Neural cell (in vitro differentiated cells): ENCODE results near the gene NPAS3. TPM values are rescaled to one million over a fixed set of nuclear protein-coding genes. Genes with fewer than 3 reads are reported as not detected.

Source experiments
- H2AFZ ChIP-seq: fragments of 200-600, 300-800 bp; sonication (generic), shearing (Covaris generic); 2 replicates; pipeline ENCODE4 v1.6.0; 2014; ENCODE audit warnings: low read depth, mild to moderate bottlenecking, antibody characterized with exemption, low read length, moderate library complexity
- H3F3A ChIP-seq: fragments of 200-600 bp; shearing (Covaris generic); 2 replicates; pipeline ENCODE4 v1.6.1; 2016; ENCODE audit warnings: mild to moderate bottlenecking, moderate library complexity, mixed read lengths, antibody characterized with exemption, low read length; ENCODE audit not compliant: insufficient read depth, poor library complexity, severe bottlenecking
- H3K27ac ChIP-seq: fragments of 200-600, 300-800 bp; sonication (generic), shearing (Covaris generic); 2 replicates; pipeline ENCODE4 v1.5.1; 2014; ENCODE audit warnings: mild to moderate bottlenecking, low read length, moderate library complexity
- H3K27me3 ChIP-seq: fragments of 300-800, 200-600 bp; sonication (generic), shearing (Covaris generic); 2 replicates; pipeline ENCODE4 v1.6.0; 2014; ENCODE audit warnings: mild to moderate bottlenecking, low read depth, low read length, moderate library complexity; ENCODE audit not compliant: insufficient read depth
- H3K36me3 ChIP-seq: fragments of 300-800, 200-600 bp; sonication (generic), shearing (Covaris generic); 2 replicates; pipeline ENCODE4 v1.5.1; 2014; ENCODE audit warnings: mild to moderate bottlenecking, antibody characterized with exemption, low read length, moderate library complexity; ENCODE audit not compliant: insufficient read depth
- H3K4me2 ChIP-seq: fragments of 300-800, 200-600 bp; sonication (generic), shearing (Covaris generic); 2 replicates; pipeline ENCODE4 v1.6.0; 2014; ENCODE audit warnings: mild to moderate bottlenecking, low read length
- H3K4me3 ChIP-seq: fragments of 300-800, 200-600 bp; sonication (generic), shearing (Covaris generic); 2 replicates; pipeline ENCODE4 v1.5.1; 2014; ENCODE audit warnings: mild to moderate bottlenecking, low read length, moderate library complexity
- H3K79me2 ChIP-seq: fragments of 200-600 bp; shearing (Covaris generic); replicated peaks from 2 replicates; pipeline ENCODE4 v1.6.0; 2014; ENCODE audit warnings: mild to moderate bottlenecking, low read length, moderate library complexity; ENCODE audit not compliant: insufficient read depth
- H3K9ac ChIP-seq: fragments of 300-800, 200-600 bp; sonication (generic), shearing (Covaris generic); 2 replicates; pipeline ENCODE4 v1.6.1; 2016; ENCODE audit warnings: mild to moderate bottlenecking, low read length, mixed read lengths
- H3K9me2 ChIP-seq: fragments of 200-600 bp; shearing (Covaris generic); 2 replicates; pipeline ENCODE4 v1.6.1; 2016; ENCODE audit warnings: mild to moderate bottlenecking, low read length, mixed read lengths; ENCODE audit not compliant: insufficient read depth
- H3K9me3 ChIP-seq: fragments of 200-600, 300-800 bp; sonication (generic), shearing (Covaris generic); 2 replicates; pipeline ENCODE4 v1.6.1; 2016; ENCODE audit warnings: mild to moderate bottlenecking, mixed run types, low read length, moderate library complexity, mixed read lengths
- H4K20me1 ChIP-seq: fragments of 200-600 bp; shearing (Covaris generic); 2 replicates; pipeline ENCODE4 v1.6.1; 2016; ENCODE audit warnings: mild to moderate bottlenecking, mixed run types; ENCODE audit not compliant: insufficient read depth
- CTCF ChIP-seq: fragments of 450-650 bp; IDR thresholded peaks from 2 replicates; pipeline ENCODE4 v1.5.1; 2014; ENCODE audit warnings: antibody characterized with exemption, mild to moderate bottlenecking, moderate library complexity; ENCODE audit not compliant: poor library complexity, severe bottlenecking
- EP300 ChIP-seq: fragments of 450-650 bp; conservative IDR thresholded peaks from 2 replicates; pipeline ENCODE4 v1.6.1; 2014; ENCODE audit warnings: antibody characterized with exemption, mild to moderate bottlenecking, moderate library complexity; ENCODE audit not compliant: poor library complexity, severe bottlenecking
- EZH2 ChIP-seq: fragments of 200-600, 300-800 bp; shearing (Covaris generic), sonication (generic); IDR thresholded peaks from 2 replicates; pipeline ENCODE4 v1.6.1; 2014; ENCODE audit warnings: antibody characterized with exemption, low read length, borderline replicate concordance, mild to moderate bottlenecking; ENCODE audit not compliant: insufficient read depth, poor library complexity, severe bottlenecking
- MXI1 ChIP-seq: fragments of 450-650 bp; conservative IDR thresholded peaks from 2 replicates; pipeline ENCODE4 v1.6.1; 2014; ENCODE audit warnings: antibody characterized with exemption, mild to moderate bottlenecking; ENCODE audit not compliant: poor library complexity, severe bottlenecking
- POLR2AphosphoS5 ChIP-seq: IDR thresholded peaks from 2 replicates; pipeline ENCODE4 v1.6.1; 2012
- RAD21 ChIP-seq: fragments of 450-650 bp; conservative IDR thresholded peaks from 2 replicates; pipeline ENCODE4 v1.6.1; 2014; ENCODE audit warnings: antibody characterized with exemption, mild to moderate bottlenecking, moderate library complexity
- REST ChIP-seq: IDR thresholded peaks from 2 replicates; pipeline ENCODE4 v1.6.1; 2012; ENCODE audit warnings: borderline replicate concordance
- SMC3 ChIP-seq: fragments of 450-650 bp; conservative IDR thresholded peaks from 2 replicates; pipeline ENCODE4 v1.6.1; 2014; ENCODE audit warnings: antibody characterized with exemption, mild to moderate bottlenecking, moderate library complexity; ENCODE audit not compliant: poor library complexity
- TAF1 ChIP-seq: IDR thresholded peaks from 2 replicates; pipeline ENCODE4 v1.6.1; 2012; ENCODE audit warnings: low read depth
- polyA plus RNA-seq: library from polyadenylated mRNA; depleted of rRNA; stranded (reverse); fragments of >200 nt; gene quantifications from 2 replicates; pipeline ENCODE4 v1.2.3, GENCODE V29; 2014

The NPAS3 gene
- polyA plus RNA-seq, 1 donor from 2014 or later = 1.3 TPM

DNA sequence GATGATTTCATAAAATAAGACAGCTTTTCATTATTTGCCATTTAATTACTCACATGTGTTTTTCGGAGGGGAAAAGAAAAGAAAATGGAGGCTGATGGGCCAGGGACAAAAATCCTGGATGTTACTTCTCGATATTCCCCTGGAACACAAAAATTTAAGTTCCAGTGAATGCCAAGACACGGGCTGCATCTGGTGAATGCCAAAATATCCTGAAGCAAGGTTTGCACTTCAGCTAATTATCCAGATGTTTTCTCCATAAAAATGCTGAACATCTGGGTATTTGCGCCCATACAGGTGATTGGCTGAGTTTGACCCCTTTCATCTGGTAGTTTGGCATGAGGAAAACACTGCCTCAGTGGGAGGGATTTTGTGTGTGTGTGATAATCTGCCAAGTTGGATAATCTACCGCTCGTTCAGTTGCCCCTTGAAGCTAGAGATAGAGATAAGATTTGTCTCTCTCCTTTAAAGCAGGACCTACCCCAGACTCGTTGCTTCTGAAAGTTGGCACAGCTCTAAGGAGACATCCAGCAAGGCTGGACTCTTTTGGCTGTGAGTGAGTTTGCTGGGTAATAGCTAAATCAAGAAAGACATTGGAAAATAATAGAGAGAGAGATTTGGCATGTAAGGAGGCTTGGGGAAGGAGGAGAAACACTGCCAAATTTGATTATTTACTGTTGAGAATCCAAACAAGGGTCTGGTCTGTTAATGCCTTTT is 622.2 kb downstream of the NPAS3 start:
- Histone ChIP-seq H3K4me2 (no peak overlapping the region), H3F3A (no peaks in the 10 kb centered on the region), H3K27ac (no peak overlapping the region), H3K9me3 (no peaks in the 10 kb centered on the region), H3K9me2 (no peaks in the 10 kb centered on the region), H3K4me3 (no peak overlapping the region), H3K27me3 (no peaks in the 10 kb centered on the region), H3K9ac (no peak overlapping the region), H3K36me3 (no peaks in the 10 kb centered on the region), H3K79me2 (no peaks in the 10 kb centered on the region), H4K20me1 (no peaks in the 10 kb centered on the region), H2AFZ (no peak overlapping the region)
- TF ChIP-seq EZH2 = no peak
- no peak for TF ChIP-seq TAF1
- TF ChIP-seq MXI1 = no peak
- no peak for TF ChIP-seq SMC3
- TF ChIP-seq EP300 = no peak
- TF ChIP-seq CTCF = no peak
- no peak for TF ChIP-seq POLR2AphosphoS5
- TF ChIP-seq REST = no peak
- no peak for TF ChIP-seq RAD21

DNA sequence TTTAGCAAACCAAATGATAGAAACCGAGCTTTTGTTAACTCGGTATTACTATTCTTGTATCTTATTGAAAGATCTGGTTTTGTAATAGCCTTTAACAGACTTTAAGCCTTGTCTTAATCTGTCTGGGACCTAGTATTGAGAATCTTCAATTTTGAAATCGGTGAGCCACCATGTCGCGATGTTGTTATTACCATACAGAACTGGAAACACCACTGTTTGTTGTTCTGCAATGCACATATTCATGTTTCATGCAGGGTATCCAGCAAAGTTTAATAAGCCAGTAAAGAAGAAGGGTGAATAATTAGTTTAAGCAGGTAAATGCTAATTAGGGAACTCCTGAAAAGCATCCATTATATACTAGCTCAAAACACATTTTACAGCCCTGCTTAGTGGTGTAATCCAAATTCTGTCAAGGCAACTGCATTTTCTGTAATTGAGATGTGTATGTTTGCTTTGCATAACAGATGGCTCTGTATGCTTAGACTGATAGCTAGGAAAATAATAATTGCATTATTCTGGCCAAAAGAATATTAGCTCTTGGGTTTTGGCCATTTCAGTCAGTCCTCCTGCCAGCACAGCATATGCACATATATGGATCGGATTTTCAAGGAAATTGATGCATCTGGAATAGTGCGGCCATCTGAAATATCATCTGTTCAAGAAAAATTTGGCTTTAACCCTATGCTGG is 623.0 kb downstream of the NPAS3 start:
- no peak overlapping the region for H3K4me2 ChIP-seq
- no peaks in the 10 kb centered on the region for H3K36me3 ChIP-seq
- H3K9me2 ChIP-seq = no peaks in the 10 kb centered on the region
- no peak overlapping the region for H3K27ac ChIP-seq
- no peaks in the 10 kb centered on the region for H4K20me1 ChIP-seq
- no peak overlapping the region for H3K4me3 ChIP-seq
- H3K79me2 ChIP-seq = no peaks in the 10 kb centered on the region
- no peaks in the 10 kb centered on the region for H3K9me3 ChIP-seq
- H3K9ac ChIP-seq = no peak overlapping the region
- no peak overlapping the region for H2AFZ ChIP-seq
- TF ChIP-seq CTCF = no peak
- no peak for TF ChIP-seq TAF1
- no peak for TF ChIP-seq SMC3
- no peak for TF ChIP-seq EZH2
- TF ChIP-seq POLR2AphosphoS5 = no peak
- no peak for TF ChIP-seq MXI1
- TF ChIP-seq EP300 = no peak
- no peak for TF ChIP-seq REST
- no peak for TF ChIP-seq RAD21
- no peaks in the 10 kb centered on the region for H3K27me3 ChIP-seq
- H3F3A ChIP-seq = no peaks in the 10 kb centered on the region
